GM12878 (cell line): Measurements from ENCODE around the gene AIP.

Experiments used
- BRCA1 ChIP-seq: IDR thresholded peaks from 2 replicates; pipeline ENCODE4 v1.6.1; 2011; ENCODE audit warnings: low read depth, low read length, improper control_type of control experiment
- CEBPB ChIP-seq, 2 experiments: fragments of 150-350 bp in 1 of 2; IDR thresholded peaks; 2 replicates each; pipeline ENCODE4 v1.6.1; 2012 to 2014; ENCODE audit warnings: low read depth in 2 of 2, low read length in 2 of 2, borderline replicate concordance in 1 of 2, inconsistent platforms in 1 of 2
- CHD4 ChIP-seq: fragments of 200-600 bp; sonication (generic); IDR thresholded peaks from 2 replicates; pipeline ENCODE4 v1.6.1; 2016; ENCODE audit warnings: mild to moderate bottlenecking
- EZH2 ChIP-seq: IDR thresholded peaks from 2 replicates; pipeline ENCODE4 v1.6.1; 2012; ENCODE audit warnings: low read depth, mild to moderate bottlenecking, control low read depth, inconsistent platforms, low read length, borderline replicate concordance; ENCODE audit not compliant: control insufficient read depth
- HDAC2 ChIP-seq: fragments of 200-600 bp; sonication (generic); IDR thresholded peaks from 2 replicates; pipeline ENCODE4 v1.6.1; 2017
- HDGF ChIP-seq: fragments of 450-650 bp; IDR thresholded peaks from 2 replicates; pipeline ENCODE4 v1.6.1; 2016; ENCODE audit warnings: antibody characterized with exemption
- NFYB ChIP-seq: IDR thresholded peaks from 2 replicates; pipeline ENCODE4 v1.6.1; 2011; ENCODE audit warnings: low read depth, mild to moderate bottlenecking, low read length, improper control_type of control experiment, moderate library complexity; ENCODE audit not compliant: insufficient read depth
- SMC3 ChIP-seq: IDR thresholded peaks from 2 replicates; pipeline ENCODE4 v1.6.1; 2011; ENCODE audit warnings: low read length, improper control_type of control experiment, borderline replicate concordance
- SP1 ChIP-seq: IDR thresholded peaks from one replicate; pipeline ENCODE4 v1.6.1; 2011; ENCODE audit warnings: low read depth, low read length
- TARDBP ChIP-seq: IDR thresholded peaks from 2 replicates; pipeline ENCODE4 v1.6.1; 2016; ENCODE audit warnings: borderline replicate concordance
- ZNF384 ChIP-seq: IDR thresholded peaks from 2 replicates; pipeline ENCODE4 v1.6.1; 2012; ENCODE audit warnings: low read depth, mild to moderate bottlenecking, low read length, improper control_type of control experiment, borderline replicate concordance
- ZSCAN29 ChIP-seq: fragments of 450-650 bp; IDR thresholded peaks from 2 replicates; pipeline ENCODE4 v1.6.1; 2017; ENCODE audit warnings: mild to moderate bottlenecking, moderate library complexity
- TF ChIP-seq, protein P1 (sequence below), 3 experiments: IDR thresholded peaks in 2 of 3; conservative IDR thresholded peaks in 1 of 3; 2 replicates each; pipeline ENCODE4 v1.5.1; 2011; ENCODE audit warnings: low read depth in 3 of 3, low read length in 3 of 3, mild to moderate bottlenecking in 3 of 3, control low read depth in 2 of 3, moderate library complexity in 2 of 3, inconsistent platforms in 1 of 3, mixed read lengths in 1 of 3; ENCODE audit not compliant: control insufficient read depth in 2 of 3, insufficient read depth in 1 of 3; ENCODE audit errors: extremely low read depth in 1 of 3

DNA sequence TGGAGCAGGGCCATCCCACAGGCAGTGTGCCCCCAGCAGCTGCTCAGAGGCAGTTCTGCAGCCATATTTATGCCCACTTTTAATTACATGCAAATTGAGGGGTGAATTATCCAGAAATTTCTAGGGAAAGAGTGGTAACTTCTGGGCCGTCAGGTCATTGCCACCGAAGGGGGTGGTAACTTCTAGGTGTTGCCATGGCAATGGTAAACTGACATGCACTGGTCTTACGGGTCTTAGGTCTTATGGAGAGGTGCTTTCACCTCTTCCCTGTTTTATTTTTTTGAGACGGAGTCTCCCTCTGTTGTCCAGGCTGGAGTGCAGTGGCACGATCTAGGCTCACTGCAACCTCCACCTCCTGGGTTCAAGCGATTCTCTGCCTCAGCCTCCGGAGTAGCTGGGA, 9.9 kb upstream of the AIP start:
- TF ChIP-seq SP1 (no peak), TARDBP (no peak), SMC3 (no peak), ZSCAN29 (no peak), NFYB (no peak), BRCA1 (no peak), CEBPB (IDR thresholded peaks at IDR 0.05; ENCODE audit: borderline replicate concordance in 1 of 2, low read depth in 2 of 2, low read length in 2 of 2) (no peak), HDAC2 (no peak), ZNF384 (no peak), HDGF (no peak), CHD4 (no peak), EZH2 (no peak)
- TF ChIP-seq, protein P1, sequence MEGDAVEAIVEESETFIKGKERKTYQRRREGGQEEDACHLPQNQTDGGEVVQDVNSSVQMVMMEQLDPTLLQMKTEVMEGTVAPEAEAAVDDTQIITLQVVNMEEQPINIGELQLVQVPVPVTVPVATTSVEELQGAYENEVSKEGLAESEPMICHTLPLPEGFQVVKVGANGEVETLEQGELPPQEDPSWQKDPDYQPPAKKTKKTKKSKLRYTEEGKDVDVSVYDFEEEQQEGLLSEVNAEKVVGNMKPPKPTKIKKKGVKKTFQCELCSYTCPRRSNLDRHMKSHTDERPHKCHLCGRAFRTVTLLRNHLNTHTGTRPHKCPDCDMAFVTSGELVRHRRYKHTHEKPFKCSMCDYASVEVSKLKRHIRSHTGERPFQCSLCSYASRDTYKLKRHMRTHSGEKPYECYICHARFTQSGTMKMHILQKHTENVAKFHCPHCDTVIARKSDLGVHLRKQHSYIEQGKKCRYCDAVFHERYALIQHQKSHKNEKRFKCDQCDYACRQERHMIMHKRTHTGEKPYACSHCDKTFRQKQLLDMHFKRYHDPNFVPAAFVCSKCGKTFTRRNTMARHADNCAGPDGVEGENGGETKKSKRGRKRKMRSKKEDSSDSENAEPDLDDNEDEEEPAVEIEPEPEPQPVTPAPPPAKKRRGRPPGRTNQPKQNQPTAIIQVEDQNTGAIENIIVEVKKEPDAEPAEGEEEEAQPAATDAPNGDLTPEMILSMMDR (IDR thresholded peaks at IDR 0.05 in 2 of 3, conservative IDR thresholded peaks at IDR 0.05 in 1 of 3; ENCODE audit: control insufficient read depth in 2 of 3, extremely low read depth in 1 of 3, insufficient read depth in 1 of 3, low read depth in 3 of 3, low read length in 3 of 3) = no peak
